ENCODE measurements around the gene SMTN.
"Not testable (repeated sequence)": the region's sequence is repeated elsewhere in the genome, so short reads cannot be mapped to it uniquely, and the experiment has no call there.

The SMTN gene

GRCh38 chr22:31073545-31074145 is 7.5 kb upstream of the SMTN start:
- not testable (repeated sequence) for DNase-seq

DNA sequence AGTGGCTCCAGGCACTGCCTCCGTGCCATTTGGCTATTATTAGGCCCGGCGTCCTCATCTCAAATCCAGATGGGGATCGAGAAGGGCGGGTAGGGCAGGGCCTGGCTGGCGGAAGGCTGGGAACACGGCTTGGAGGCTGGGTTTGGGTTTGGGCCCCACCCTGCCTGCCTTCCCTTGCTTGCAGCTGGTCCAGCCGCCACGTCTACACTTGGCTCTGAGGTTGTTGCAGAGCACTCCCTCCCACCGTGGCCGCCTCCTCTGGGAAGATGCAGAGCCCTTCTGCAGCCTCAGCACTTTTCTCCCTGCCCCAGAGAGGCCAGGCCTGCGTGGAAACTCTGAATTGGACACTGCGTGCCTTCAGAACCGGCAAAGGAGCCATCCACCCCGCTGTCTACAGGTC is 5.2 kb upstream of the SMTN start:
- DNase-seq, result no peak

DNA sequence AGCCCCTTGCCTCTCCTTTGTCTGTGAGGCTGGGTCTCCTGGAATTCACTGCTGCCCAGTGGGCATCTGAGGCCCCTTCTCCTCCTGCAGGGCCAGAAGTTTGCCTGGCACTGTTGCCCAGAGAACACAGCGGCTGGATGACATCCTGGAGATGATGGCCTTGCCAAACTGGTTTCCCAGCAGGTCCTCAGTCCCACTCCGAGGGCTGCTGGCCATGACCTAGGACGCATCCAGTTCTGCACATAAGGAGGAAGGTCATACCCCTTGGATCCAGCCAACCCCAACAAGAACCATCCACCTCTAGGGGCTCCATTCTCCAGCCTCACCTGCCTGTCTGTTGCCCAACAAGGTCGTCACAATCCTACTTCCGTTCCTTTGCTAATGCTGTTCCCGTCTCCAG is 3.4 kb upstream of the SMTN start:
- DNase-seq, result no peak

DNA sequence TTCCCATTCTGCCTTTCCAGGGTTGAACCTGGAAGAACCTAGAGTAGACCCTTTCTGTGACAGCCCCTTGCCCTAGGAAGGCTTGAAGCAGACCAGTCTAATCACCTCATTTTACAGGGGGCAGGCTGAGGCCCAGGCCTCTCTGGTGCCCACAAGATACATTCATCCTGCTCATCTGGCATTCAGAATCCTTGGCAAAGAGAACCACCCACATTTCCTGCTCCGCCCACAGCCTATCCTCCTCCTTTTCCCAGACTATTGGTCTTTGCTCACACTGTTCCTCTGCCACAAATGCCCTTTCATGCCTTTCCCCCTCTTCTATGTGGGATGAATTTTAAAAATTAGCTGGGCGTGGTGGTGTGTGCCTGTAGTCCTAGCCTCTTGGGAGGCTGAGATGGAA is 2.7 kb upstream of the SMTN start:
- DNase-seq, result peak; percentile 13

GRCh38 chr22:31079095-31079642 is 1.9 kb upstream of the SMTN start:
- peak; percentile 77 for DNase-seq

- DNase-seq, result no peak
Observed at GRCh38 chr22:31080164-31080847, 812 bp upstream of the SMTN start.

- no peak for DNase-seq
Observed at GRCh38 chr22:31081963-31082605, 966 bp downstream of the SMTN start.

GRCh38 chr22:31082606-31083376 is 1.7 kb downstream of the SMTN start:
- no peak for DNase-seq

- DNase-seq, result peak; percentile 54
Observed at GRCh38 chr22:31083377-31083768, 2.3 kb downstream of the SMTN start.

DNA sequence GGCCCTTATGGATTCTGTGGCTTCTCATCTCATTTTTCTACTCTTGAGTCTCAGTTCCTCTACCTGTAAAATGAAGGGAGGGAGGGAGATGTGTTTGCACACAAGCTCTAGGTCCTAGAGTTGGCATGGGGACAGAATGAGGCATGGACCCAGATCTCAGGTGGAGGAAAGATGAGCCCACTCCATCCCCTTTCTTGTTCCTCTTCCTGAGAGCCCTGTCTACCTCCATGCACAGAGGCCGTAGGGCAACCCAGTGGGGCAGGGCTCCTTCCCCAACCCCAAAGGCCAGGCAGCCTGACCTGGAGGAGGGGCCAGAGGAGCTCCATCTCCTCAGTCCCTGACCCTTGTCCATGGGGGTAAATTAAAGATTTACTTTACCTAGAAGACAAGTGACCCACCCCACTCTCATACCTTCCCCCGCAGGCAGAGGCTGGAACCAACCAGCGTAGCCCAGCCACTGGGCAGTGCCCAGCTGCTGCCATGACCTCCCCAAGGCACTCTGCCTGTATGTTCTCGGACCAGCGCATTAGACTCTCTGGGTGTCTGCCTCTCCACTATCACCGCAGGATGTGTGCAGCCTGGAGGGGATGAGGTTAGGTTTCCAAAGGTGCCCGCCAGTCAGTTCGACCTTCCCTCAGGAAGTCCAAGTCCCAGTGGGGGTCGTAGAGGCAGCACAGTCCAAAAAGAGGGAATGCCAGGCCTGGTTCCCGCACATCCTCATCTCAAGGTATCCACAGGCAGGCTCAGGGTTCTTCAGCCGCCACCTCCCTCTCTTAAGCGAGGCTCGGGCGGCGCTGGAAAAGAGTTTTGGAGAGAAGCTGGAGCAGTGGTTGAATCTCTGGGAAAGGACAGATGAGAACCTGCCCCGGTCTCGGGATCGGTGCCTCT is 3.0 kb downstream of the SMTN start:
- DNase-seq, result no peak

DNA sequence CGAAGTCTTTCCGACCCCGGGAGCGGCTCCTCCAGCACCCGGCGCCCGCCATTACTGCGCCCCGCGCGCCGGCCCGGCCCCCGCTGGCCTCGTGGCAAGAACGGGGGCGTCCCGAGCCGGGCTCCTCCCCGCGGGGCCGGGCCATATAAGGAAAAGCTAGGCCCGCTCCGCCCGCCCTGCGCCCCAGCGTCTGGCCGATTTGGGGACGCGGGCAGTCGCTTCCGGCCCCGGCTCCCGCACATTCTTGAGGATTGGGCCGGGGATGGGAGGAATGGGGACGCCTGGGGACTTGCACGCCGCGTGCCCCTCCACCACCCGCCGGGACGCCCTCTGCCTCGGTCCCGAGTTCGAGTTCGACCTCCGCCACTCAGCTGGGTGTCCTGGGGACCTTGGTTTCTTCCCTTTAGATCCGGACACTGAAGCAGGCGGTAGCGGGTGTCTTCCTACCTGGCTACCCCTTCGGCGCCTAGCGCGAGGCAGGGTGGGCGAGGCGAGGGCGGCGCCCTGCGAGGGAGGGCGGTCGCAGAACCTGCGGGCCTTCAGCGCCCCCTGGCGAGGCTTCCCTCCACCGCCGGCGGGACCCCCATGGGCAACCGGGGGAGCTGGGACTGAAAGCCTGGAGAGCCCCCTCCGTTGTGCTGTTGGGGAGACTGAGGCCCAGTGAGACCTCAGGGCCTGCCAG is 3.8 kb downstream of the SMTN start:
- no peak for DNase-seq

DNA sequence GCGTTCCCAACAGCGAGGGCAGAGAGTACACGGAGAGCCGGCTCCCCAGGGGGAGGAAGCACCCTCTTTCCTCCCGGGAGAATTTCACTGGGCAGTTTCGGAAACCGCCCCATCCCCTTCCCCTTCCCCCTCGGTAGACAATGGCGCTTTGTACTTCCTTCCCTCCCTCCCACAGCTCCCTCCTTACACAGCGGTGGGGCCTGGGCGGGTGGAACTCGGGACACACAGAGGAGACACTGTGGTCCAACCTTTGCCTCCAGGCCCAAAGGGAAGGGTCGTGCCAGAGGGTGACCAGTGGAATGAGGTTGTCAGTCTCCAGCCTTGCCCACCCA is 4.3 kb downstream of the SMTN start:
- no peak for DNase-seq

- no peak for DNase-seq
Observed at GRCh38 chr22:31085928-31086327, 4.8 kb downstream of the SMTN start.

GRCh38 chr22:31086703-31087330 is 5.7 kb downstream of the SMTN start:
- DNase-seq, result no peak

DNA sequence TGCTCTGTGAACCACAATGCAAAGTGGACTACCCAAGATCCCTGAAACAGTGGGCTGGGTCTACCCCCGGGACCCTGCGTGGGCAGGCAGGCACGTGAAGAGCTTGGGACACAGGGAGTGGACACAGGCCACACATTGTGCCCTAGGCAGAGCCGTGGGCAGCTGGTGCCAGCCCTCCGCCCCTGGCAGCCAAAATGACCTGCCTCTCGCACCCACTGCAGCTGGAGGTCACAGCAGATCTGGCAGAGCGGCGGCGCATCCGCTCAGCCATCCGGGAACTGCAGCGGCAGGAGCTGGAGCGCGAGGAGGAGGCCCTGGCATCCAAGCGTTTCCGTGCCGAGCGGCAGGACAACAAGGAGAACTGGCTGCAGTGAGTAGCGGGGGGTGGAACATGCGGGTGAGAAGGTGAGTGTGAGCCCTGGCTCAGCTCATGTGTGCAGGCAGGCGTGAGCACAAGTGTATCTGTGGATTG is 6.7 kb downstream of the SMTN start:
- no peak for DNase-seq

DNA sequence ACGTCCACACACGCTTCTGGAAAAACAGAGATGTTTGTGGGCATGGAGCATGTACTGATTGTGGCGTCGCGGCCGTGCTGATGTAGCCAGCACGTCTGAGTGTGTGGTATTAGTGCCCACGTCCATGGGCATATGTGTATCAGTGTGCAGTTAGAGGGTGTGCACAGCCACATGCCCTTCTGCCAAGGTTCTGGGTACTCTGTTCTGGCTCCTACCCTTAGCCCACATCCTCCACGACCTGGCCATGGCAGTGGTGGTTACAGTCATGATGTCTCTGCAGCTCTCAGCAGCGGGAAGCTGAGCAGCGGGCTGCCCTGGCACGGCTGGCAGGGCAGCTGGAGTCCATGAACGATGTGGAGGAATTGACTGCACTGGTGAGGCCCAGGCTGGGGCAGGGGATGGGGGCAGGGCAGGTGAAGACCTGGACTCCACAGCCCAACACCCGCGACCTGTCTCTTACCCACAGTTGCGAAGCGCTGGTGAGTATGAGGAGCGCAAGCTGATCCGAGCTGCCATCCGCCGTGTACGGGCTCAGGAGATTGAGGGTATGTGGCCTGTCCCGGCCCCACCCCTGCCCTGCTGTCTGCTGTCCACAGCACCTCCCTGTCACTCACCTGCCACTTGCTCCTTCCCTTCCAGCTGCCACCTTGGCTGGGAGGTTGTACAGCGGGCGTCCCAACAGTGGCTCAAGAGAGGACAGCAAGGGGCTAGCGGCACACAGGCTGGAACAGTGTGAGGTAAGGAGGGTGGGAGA is 7.3 kb downstream of the SMTN start:
- no peak for DNase-seq

DNA sequence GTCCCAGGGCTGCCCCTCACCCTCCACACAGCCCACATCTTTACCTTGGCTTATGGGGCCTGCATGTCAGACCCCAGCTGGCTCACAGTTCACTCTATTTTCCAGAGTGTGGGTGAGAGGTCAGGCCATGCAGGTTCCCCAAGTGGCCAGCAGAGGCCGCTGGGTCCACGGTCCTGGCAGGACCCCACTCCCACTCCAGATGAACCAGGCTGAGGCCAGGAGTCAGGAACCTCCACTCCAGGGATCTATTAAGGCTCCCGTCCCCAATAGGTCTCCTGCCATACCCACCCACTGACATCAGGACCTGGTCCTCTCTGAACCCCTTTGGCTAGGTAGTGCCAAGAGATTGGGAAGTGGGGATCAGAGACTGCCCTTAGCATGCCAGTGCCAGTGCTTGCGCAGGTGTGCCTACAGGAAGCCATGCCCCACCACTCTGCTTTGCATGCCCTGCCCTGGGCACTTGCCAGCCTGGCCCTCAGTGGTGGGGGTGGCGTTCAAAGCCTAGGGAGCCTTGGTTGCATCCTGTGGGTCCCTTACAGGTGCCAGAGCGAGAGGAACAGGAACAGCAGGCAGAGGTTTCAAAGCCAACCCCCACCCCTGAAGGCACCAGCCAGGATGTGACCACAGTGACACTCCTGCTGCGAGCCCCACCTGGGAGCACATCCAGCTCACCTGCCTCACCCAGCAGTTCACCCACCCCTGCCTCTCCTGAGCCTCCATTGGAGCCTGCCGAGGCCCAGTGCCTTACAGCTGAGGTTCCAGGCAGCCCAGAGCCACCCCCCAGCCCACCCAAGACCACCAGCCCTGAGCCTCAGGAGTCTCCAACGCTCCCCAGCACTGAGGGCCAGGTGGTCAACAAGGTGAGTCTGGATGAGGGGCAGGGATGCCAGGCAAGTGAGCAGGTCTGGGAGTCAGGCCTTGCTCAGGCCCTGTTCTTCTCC is 8.3 kb downstream of the SMTN start:
- DNase-seq, result no peak

DNA sequence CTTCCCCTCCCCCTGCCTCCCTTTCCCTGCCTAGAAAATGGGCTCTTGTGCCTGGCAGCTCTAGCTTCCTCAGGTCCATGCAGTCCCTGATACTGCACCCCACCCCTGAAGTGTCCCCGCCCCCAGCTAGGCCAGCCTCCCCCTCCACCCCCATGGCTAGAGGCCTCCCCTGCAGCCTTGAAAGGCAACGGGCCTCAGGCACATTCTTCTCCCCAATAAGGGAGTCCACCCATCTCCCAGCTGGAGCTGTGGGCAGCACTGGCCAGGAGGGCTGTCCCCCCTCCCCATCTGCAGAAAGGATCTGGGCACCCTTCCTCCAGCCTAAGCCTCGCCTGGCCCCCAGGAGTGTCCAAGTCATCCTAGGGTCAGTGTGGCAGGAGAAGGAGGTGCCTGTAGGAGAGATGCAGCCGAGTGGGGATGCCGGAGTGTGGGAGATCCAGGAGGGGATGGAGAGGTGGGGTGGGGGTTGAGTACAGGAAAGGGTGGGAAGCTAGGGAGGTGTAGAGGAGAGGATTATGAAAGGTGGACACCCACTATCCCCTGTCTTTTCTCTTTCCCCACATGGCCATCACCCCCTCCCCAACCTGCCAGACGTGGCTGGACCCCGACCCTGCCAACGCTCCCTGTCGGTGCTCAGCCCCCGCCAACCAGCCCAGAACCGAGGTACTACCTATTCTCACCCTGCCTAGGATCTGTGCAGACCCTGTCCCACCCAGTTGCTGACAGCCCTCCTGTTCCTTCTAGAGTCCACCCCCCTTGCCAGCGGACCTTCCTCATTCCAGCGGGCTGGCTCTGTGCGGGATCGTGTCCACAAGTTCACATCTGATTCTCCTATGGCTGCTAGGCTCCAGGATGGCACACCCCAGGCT is 9.3 kb downstream of the SMTN start:
- DNase-seq, result no peak
